ENCODE results near the gene CPSF4. TPM values are rescaled to one million over a fixed set of nuclear protein-coding genes. Genes with fewer than 3 reads are reported as not detected.

The CPSF4 gene
- total RNA-seq, 2 donors from 2014 or later: 40.4 to 97.4 TPM

DNA sequence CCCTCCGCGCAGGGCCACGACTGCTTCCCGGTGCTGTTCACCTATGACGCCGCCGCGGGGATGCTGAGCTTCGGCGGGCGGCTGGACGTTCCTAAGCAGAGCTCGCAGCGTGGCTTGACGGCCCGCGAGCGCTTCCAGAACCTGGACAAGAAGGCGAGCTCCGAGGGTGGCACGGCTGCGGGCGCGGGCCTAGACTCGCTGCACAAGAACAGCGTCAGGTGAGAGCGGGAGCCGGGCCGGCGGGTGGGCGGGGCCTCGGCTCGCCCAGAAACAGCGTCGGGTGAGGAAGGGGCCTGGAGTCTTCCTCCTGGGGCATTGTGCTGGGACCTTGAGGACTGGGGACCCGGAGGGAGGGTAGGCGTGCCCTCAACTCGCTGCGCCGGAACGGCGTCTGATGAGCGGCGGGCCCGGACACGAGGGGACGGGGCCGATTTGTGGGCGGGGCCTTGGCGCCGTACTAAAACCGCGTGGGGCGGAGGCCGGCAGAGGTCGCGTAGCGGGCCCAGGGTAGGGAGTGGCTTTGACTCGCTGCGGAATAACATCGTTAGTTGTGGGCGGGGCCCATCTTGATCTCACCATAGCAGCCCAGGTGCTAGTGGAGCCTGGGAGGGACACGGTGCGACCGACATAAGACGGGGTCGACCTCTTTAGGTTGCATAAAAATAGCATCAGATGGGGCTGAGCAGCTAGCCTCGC, 45.9 kb upstream of the CPSF4 start:
- WGBS: 2% methylated on average over 68 of the region's 68 CpGs
- H3K27me3 ChIP-seq (replicated peaks; ENCODE audit: insufficient read depth): no peaks in the 10 kb centered on the region
- peaks cover 5% of the 10 kb centered on the region for H3K4me1 ChIP-seq (replicated peaks)
- H3K9me3 ChIP-seq: no peaks in the 10 kb centered on the region
- H3K27ac ChIP-seq: peak overlapping the region; percentile 66 to 68
- TF ChIP-seq POLR2AphosphoS5 (IDR thresholded peaks at IDR 0.05) (peak; percentile 69), POLR2A (IDR thresholded peaks at IDR 0.05) (peak; percentile 42), CTCF (IDR thresholded peaks at IDR 0.05) (no peak)
- peak overlapping the region; percentile 42 to 47 for H3K4me3 ChIP-seq
- H3K36me3 ChIP-seq: peaks cover 5 to 13% of the 10 kb centered on the region in 2 donors
- peak; percentile 69 for DNase-seq (ENCODE audit: low spot score)
- intact Hi-C loops (cut with DNase I): loop anchor here (10.0 kb wide), 1 partner anchor 68 kb away; the partner anchor contains the start of gene ARPC1A

DNA sequence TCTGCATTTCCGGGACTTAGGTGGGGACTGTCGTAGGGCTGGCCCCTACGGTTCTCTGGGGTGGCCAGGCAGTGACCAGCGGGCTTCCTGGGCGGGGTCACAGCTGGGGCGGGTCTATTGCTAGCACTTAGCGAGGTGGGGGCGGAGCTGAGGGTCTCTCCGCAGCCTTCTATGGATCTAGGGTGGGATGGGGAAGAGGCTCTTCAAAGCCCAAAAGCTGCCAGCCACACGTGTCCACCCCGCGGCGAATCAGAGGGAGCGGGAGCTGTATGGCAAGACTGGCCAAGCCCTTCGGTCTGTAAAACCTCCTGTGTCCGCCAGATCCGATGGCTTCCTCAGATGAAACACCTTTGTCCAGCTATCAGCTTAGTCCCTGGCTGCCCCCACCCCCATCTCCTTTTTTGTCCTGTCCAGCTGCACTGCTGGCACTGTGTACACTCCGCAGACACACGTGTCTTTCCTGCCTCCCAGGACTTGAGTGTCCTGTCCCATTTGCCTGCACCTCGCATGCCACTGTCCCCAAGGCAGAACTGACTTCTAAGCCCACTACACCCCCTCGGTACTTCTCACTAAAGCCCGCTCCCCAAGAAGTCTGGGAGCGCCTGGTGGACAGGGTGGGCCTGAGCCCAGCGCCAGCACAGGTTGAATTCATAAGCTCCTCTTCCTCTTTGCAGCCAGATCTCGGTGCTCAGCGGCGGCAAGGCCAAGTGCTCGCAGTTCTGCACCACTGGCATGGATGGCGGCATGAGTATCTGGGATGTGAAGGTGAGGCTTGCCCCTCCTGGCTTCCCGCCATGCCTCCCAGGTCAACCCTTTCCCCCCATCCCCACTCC, 45.2 kb upstream of the CPSF4 start:
- Histone ChIP-seq H3K27me3 (replicated peaks; ENCODE audit: insufficient read depth) (no peaks in the 10 kb centered on the region), H3K27ac (peak overlapping the region; percentile 66 to 68), H3K4me3 (peak overlapping the region; percentile 42 to 47), H3K36me3 (peaks cover 9 to 11% of the 10 kb centered on the region in 2 donors), H3K4me1 (replicated peaks) (peaks cover 5% of the 10 kb centered on the region), H3K9me3 (no peaks in the 10 kb centered on the region)
- peak; percentile 31 for DNase-seq (ENCODE audit: low spot score)
- intact Hi-C loops (cut with DNase I): loop anchor here (10.0 kb wide), 1 partner anchor 69 kb away; the partner anchor contains the start of gene ARPC1A
- TF ChIP-seq POLR2AphosphoS5 (IDR thresholded peaks at IDR 0.05) (no peak), CTCF (IDR thresholded peaks at IDR 0.05) (no peak), POLR2A (IDR thresholded peaks at IDR 0.05) (no peak)
- 29% methylated on average over 30 of the region's 30 CpGs for WGBS

DNA sequence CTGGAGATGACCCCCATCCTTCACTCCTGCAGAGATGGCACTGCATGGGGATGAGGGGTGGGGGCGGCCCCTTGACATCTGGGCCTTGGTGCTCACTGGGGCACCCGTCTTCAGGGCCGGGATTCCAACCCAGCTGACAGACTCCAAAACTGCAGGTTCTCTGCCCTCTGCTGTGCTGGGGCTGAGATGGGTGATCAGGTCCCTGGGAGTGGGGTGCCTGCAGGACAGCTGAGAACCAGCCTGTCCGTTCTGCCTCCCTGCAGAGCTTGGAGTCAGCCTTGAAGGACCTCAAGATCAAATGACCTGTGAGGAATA, 44.6 kb upstream of the CPSF4 start:
- WGBS: 85% methylated on average over 2 of the region's 4 CpGs
- intact Hi-C loops (cut with DNase I): loop anchor here (10.0 kb wide), 1 partner anchor 69 kb away; the partner anchor contains the start of gene ARPC1A
- peaks cover 9 to 14% of the 10 kb centered on the region in 2 donors for H3K36me3 ChIP-seq
- peaks cover 5% of the 10 kb centered on the region for H3K4me1 ChIP-seq (replicated peaks)
- no peaks in the 10 kb centered on the region for H3K27me3 ChIP-seq (replicated peaks; ENCODE audit: insufficient read depth)
- peak overlapping the region in 1 of 2 donors; percentile 66 for H3K27ac ChIP-seq
- no peaks in the 10 kb centered on the region for H3K9me3 ChIP-seq
- no peak overlapping the region for H3K4me3 ChIP-seq
- TF ChIP-seq POLR2AphosphoS5 (IDR thresholded peaks at IDR 0.05): no peak
- TF ChIP-seq POLR2A (IDR thresholded peaks at IDR 0.05): no peak
- TF ChIP-seq CTCF (IDR thresholded peaks at IDR 0.05): no peak
- DNase-seq (ENCODE audit: low spot score): no peak

DNA sequence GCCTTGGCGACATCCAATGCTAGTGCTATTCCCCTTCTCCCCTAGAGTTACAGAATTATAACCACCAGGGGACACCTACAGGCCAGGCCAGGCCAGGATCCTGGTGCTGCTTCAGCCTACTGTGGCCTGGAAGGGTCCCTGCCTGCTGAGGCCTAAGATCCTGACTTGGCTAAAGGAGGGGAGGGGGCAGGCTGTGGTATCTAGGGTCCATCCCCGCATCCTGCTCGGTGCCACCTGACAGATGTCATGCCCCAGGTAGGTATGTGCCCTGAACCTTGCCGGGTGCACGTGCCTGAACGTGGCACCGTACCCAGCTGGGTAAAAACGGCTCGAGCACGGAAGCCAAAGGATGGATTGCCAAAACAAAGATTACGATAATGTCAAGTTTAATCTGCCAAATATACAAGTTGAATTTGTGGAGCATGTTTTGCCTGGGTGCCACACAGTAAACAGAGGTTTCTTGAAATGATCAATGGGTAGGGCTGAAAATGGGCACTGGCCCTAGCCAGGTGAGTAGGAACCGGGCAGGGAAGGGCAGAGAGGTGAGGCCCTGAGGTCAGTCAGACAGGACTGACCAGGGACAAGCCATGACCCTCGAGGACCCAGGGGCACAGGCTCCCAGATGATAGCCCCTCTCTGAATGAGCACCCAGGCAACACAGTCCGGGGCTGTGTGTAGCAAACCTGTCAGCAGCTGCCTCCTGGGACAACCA, 43.0 kb upstream of the CPSF4 start:
- Histone ChIP-seq H3K9me3 (no peaks in the 10 kb centered on the region), H3K36me3 (peaks cover 18 to 21% of the 10 kb centered on the region in 2 donors), H3K4me3 (no peak overlapping the region), H3K27ac (peak overlapping the region in 1 of 2 donors; percentile 23), H3K4me1 (replicated peaks) (peaks cover 5% of the 10 kb centered on the region), H3K27me3 (replicated peaks; ENCODE audit: insufficient read depth) (no peaks in the 10 kb centered on the region)
- no peak for DNase-seq (ENCODE audit: low spot score)
- TF ChIP-seq CTCF (IDR thresholded peaks at IDR 0.05) (no peak), POLR2A (IDR thresholded peaks at IDR 0.05) (no peak), POLR2AphosphoS5 (IDR thresholded peaks at IDR 0.05) (no peak)
- WGBS: 53% methylated on average over 14 of the region's 14 CpGs
- intact Hi-C loops (cut with DNase I): loop anchor here (10.0 kb wide), 1 partner anchor 71 kb away; the partner anchor contains the start of gene ARPC1A
